Mesodermal cell (in vitro differentiated cells): Measurements from ENCODE around the gene ALLC.

Experiments used
- H3K27ac ChIP-seq: 2 replicates; pipeline ENCODE4 v1.7.0; 2013; ENCODE audit warnings: mild to moderate bottlenecking, low read depth, low read length, moderate library complexity; ENCODE audit not compliant: severe bottlenecking
- H3K36me3 ChIP-seq: 2 replicates; pipeline ENCODE4 v1.7.1; 2013; ENCODE audit warnings: mild to moderate bottlenecking, low read length, moderate library complexity; ENCODE audit not compliant: control insufficient read depth, insufficient read depth
- H3K4me1 ChIP-seq: one replicate; pipeline ENCODE4 v1.7.1; 2013; ENCODE audit warnings: mild to moderate bottlenecking, low read length; ENCODE audit not compliant: insufficient read depth, control insufficient read depth, poor library complexity, severe bottlenecking
- H3K4me3 ChIP-seq: 2 replicates; pipeline ENCODE4 v1.7.0; 2013; ENCODE audit warnings: low read length, control low read depth, mild to moderate bottlenecking; ENCODE audit not compliant: insufficient read depth, poor library complexity, severe bottlenecking; ENCODE audit errors: extremely low read depth
- H3K9me3 ChIP-seq: 2 replicates; pipeline ENCODE4 v1.7.1; 2013; ENCODE audit warnings: mild to moderate bottlenecking, low read length, moderate library complexity; ENCODE audit not compliant: control insufficient read depth
- WGBS, 2 experiments: methylation state at CpG; one replicate each; pipeline ENCODE4 v1.1.5; 2013; ENCODE audit warnings: missing lambda C conversion rate in 2 of 2; ENCODE audit not compliant: insufficient coverage in 2 of 2; 5-methylcytosine and 5-hydroxymethylcytosine counted together

The ALLC gene

DNA sequence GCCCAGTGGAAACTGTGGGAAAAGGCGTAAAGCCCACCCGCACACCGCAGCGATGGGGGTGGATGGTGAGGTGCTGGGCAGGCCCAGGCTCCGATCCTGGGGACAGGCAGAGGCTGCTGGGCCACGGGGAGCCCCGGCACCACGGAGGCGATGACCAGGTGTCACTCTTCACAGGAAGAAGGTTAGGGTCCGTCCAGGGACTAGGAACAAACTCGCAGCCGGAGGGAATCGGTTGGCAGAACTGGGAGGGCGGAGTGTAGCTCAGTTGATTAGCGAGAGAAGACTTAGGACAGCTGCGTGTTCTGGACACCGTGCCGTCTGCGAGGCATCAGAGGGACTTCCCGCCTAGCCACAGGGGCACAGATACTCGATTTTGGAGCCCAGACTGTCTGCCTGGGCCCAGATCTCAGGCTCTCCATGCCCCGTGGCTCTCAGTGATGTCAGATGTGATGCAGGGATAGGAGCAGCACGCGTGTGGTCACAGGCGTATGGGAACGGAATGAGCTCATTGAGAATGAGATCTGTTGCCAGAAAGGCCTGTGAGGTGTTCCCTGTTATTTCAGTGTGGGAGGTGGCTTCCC, 16.1 kb upstream of the ALLC start:
- WGBS, 2 experiments = 90 to 94% methylated on average over 23 to 26 of the region's 26 CpGs
- H3K9me3 ChIP-seq = no peaks in the 10 kb centered on the region
- H3K4me3 ChIP-seq = no peak overlapping the region
- no peaks in the 10 kb centered on the region for H3K4me1 ChIP-seq
- no peak overlapping the region for H3K27ac ChIP-seq
- H3K36me3 ChIP-seq = no peaks in the 10 kb centered on the region

DNA sequence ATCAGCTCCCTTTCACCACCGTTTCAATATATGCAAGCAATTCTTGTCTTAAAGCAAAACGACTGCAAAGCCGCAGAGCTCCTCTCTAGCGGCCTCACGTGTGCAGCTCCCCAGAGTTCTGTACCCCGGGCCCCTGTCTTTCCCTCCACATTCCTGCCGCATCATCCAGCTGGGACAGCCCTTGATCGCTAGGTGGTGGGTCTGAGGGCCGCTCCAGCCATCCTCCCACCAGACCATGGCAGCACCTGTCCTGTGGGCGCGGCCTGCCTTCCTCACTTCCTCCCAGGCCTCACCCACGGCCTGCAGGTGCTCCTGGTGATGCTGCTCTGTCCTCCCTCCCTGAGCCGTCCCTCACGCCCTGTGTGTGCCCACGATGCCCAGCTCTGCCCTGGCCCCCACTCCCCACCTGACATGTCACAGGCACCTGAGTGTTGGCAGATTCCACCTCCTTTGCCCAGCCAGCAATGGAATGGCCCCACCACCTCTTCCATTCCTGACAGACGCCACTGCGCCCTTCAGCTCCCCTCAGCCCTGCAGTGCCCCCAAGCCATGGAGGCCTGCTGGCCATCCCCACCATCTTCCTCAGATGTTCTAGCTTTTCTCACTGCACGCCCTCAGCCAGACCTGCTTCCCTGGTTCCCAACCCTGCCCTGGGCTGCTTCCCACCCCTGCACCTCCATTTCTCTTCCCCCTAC, 15.3 kb upstream of the ALLC start:
- no peak overlapping the region for H3K4me3 ChIP-seq

DNA sequence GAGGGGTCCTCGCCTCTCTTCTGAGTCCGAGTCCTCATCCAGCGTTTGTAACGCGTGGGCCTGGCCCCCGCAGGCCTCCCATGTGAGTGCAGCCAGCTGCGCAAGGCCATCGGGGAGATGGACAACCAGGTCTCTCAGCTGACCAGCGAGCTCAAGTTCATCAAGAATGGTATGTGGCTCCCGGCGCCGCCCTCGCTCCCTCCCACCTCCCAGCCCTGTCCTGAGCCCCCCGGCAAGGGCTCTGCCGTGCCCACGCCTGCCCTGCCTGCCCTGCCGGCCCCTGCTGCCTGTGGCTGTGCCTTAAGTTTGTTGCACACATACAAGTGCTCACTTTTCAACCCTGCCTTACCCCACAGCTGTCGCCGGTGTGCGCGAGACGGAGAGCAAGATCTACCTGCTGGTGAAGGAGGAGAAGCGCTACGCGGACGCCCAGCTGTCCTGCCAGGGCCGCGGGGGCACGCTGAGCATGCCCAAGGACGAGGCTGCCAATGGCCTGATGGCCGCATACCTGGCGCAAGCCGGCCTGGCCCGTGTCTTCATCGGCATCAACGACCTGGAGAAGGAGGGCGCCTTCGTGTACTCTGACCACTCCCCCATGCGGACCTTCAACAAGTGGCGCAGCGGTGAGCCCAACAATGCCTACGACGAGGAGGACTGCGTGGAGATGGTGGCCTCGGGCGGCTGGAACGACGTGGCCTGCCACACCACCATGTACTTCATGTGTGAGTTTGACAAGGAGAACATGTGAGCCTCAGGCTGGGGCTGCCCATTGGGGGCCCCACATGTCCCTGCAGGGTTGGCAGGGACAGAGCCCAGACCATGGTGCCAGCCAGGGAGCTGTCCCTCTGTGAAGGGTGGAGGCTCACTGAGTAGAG, 14.4 kb upstream of the ALLC start:
- 94 to 96% methylated on average over 43 to 47 of the region's 48 CpGs for WGBS, 2 experiments
- no peak overlapping the region for H3K4me3 ChIP-seq
- no peak overlapping the region for H3K27ac ChIP-seq

More for the DNA sequence above, 15.3 kb upstream of the ALLC start:
- no peaks in the 10 kb centered on the region for H3K36me3 ChIP-seq
- no peaks in the 10 kb centered on the region for H3K9me3 ChIP-seq
- no peaks in the 10 kb centered on the region for H3K4me1 ChIP-seq
- WGBS, 2 experiments = 92 to 93% methylated on average over 15 to 17 of the region's 18 CpGs
- H3K27ac ChIP-seq = no peak overlapping the region

DNA sequence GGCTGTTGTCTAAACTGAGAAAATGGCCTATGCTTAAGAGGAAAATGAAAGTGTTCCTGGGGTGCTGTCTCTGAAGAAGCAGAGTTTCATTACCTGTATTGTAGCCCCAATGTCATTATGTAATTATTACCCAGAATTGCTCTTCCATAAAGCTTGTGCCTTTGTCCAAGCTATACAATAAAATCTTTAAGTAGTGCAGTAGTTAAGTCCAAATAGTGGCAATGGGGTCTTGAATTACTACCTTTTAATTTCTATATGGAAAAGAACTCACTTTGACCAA, 13.8 kb upstream of the ALLC start:
- Histone ChIP-seq H3K27ac (no peak overlapping the region), H3K4me1 (no peaks in the 10 kb centered on the region), H3K4me3 (no peak overlapping the region), H3K9me3 (no peaks in the 10 kb centered on the region), H3K36me3 (no peaks in the 10 kb centered on the region)

More for the DNA sequence above, 14.4 kb upstream of the ALLC start:
- Histone ChIP-seq H3K36me3 (no peaks in the 10 kb centered on the region), H3K9me3 (no peaks in the 10 kb centered on the region), H3K4me1 (no peaks in the 10 kb centered on the region)

DNA sequence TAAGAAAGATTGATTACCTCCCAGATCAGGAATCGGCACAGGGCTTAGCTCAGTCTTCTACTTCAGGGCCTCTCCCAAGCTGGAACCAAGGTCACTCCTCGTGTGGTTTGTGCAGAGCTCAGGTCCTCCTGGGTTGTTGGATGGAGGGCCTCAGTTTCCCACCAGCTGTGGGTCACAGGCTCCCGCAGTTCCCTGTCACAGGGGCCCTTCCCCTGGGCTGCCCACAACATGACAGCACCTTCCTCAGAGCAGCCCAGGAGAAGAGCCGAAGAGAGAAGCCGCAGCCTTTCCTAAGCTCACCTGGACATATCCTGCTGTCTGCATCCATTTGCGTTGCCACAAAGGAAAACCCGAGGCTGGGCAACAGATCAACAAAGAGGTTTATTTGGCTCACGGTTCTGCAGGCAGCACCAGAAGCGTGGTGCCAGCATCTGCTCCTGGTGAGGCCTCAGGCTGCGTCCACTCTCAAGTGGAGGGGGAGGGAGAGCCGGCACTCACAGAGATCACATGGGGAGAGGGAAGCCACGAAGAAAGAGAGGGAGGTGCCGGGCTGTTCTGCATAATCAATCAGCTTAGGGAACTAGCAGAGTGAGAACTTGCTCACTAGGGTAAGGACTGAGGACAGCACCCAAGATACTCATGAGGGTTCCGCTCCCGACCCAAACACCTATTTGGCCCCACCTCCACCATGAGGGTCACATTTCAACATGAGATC, 13.0 kb upstream of the ALLC start:
- Histone ChIP-seq H3K27ac (no peak overlapping the region), H3K4me1 (no peaks in the 10 kb centered on the region), H3K36me3 (no peaks in the 10 kb centered on the region), H3K4me3 (no peak overlapping the region), H3K9me3 (no peaks in the 10 kb centered on the region)
- 84 to 86% methylated on average over 12 to 14 of the region's 15 CpGs for WGBS, 2 experiments

DNA sequence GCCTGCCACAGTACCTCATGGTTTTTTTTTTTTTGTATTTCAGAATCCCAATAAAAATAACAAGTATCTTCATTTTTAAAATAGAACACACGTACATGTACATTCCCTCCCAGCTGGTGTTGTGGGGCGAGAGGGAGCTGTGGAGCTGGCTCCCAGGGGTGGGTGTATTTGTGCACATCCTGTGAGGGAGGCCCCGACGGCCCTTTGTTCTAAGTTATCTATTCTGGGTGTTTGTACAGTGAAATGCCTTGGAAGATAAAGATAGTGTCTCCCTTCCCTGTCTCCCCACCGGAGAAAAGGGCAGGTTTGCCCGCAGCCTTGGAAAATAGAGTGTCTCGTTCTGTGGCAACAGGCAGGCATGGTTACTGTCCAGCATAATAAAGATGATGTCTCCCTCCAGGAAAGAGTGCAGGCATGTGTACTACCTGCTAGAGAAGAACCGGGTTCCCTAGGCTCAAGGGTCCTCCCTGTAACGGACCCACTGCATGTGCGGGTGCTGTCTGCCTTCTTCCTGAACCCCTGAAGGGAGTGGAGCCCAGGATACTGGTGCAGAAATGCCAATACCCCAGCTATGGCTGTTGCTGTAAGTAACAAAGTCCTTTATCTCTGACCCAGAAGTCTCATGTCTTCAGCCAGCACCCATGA, 12.1 kb upstream of the ALLC start:
- no peaks in the 10 kb centered on the region for H3K36me3 ChIP-seq
- H3K4me1 ChIP-seq = no peaks in the 10 kb centered on the region
- H3K27ac ChIP-seq = no peak overlapping the region
- H3K9me3 ChIP-seq = no peaks in the 10 kb centered on the region
- WGBS, 2 experiments = 86 to 92% methylated on average over 8 of the region's 10 CpGs
- no peak overlapping the region for H3K4me3 ChIP-seq

DNA sequence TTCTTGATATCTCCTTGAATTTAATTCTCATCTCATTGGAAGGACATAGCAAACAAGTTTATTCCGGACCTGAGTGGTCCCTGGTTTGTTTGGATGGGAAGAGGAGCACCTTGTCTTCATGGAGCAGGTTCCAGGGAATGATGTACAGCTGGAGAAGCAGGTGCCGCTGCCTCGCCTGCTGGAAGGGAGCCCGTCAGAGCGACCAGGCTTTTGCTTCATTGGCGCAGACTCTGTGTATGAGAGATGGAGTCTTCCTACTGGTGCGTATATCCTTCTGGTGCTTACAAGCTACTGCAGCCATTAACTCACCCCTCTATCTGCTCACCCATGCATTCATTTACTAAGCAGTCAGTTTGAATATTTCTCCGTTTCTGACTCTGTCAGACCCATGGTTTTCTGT, 11.6 kb upstream of the ALLC start:
- no peaks in the 10 kb centered on the region for H3K4me1 ChIP-seq
- no peaks in the 10 kb centered on the region for H3K36me3 ChIP-seq
- no peak overlapping the region for H3K4me3 ChIP-seq
- 83 to 90% methylated on average over 3 to 4 of the region's 8 CpGs for WGBS, 2 experiments
- H3K9me3 ChIP-seq = no peaks in the 10 kb centered on the region
- H3K27ac ChIP-seq = no peak overlapping the region

DNA sequence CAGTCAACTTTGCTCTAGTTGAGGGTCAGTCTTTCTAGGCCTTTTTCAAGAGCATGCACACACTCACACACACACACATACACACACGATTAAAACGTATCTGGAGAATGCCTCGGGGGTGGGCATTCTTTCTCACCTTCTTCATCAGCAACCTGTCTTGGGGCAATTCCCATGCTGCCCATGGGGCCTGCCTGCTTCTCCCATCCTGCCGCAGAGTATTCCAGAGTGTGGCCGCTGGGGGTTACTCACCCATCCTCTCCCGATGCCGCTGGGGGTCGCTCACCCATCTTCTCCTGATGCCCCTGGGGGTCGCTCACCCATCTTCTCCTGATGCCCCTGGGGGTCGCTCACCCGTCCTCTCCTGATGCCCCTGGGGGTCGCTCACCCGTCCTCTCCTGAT, 10.8 kb upstream of the ALLC start:
- no peaks in the 10 kb centered on the region for H3K36me3 ChIP-seq
- WGBS, 2 experiments = 87 to 88% methylated on average over 13 of the region's 13 CpGs

DNA sequence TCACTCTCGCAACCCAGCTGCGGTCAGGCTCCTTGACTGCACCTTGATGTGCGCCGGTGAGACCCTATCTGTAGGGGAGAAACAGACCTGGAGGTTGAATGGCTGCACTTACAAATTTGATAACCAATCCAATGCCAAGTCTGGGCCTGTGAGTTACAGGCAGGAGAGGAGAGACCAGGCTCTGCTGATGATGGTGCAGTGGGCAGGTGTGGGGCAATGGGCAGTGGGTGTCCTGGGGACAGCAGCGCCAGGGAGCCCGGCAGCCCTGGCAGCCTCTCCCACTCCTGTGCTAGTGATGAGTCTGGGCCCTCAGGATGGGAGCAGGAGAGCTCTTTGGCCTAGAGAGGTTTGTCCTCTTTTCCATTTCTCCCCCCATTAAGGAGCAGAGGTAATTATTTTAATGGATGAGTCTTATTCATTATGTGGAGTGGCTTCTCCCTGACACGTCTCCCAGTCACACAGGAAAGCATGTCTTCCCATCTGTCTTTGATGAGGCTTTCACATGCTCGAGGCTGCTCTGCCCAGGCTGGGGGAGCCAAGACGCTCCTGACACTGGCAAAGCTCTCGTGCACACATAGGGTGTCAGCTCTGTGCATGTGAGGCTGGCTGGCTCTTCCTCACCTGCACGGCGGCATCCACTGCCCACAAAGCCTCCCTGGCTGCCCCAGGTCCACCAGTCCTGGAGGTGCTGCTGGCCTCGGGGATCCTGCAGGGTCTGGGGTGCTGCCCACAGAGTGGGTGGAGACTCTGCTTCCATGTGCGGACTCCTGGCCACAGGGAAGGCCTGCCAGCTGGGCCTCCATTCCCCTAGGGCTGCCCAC, 10.0 kb upstream of the ALLC start:
- H3K9me3 ChIP-seq = no peaks in the 10 kb centered on the region

More for the DNA sequence above, 10.8 kb upstream of the ALLC start:
- H3K4me1 ChIP-seq = peaks cover 4% of the 10 kb centered on the region
- no peak overlapping the region for H3K27ac ChIP-seq
- no peak overlapping the region for H3K4me3 ChIP-seq
- no peaks in the 10 kb centered on the region for H3K9me3 ChIP-seq

More for the DNA sequence above, 10.0 kb upstream of the ALLC start:
- Histone ChIP-seq H3K4me3 (no peak overlapping the region), H3K36me3 (no peaks in the 10 kb centered on the region), H3K27ac (no peak overlapping the region), H3K4me1 (peaks cover 6% of the 10 kb centered on the region)
- WGBS, 2 experiments = 88% methylated on average over 11 to 13 of the region's 14 CpGs
